ENCODE results near the gene RC3H2. TPM values are rescaled to one million over a fixed set of nuclear protein-coding genes. Genes with fewer than 3 reads are reported as not detected.

Gene RC3H2
- total RNA-seq, 1 donor from 2014 or later: 71.7 TPM

- DNase-seq: peak; percentile 62
- H3K27me3 Mint-ChIP-seq (ENCODE audit: unreplicated experiment): peaks cover 5% of the 10 kb centered on the region
- H3K9me3 Mint-ChIP-seq (ENCODE audit: unreplicated experiment): peaks cover 3% of the 10 kb centered on the region
- peak overlapping the region; percentile 47 for H3K4me3 Mint-ChIP-seq (ENCODE audit: unreplicated experiment)
- H3K4me1 Mint-ChIP-seq (ENCODE audit: low read depth, unreplicated experiment): peaks cover 17% of the 10 kb centered on the region
- peak overlapping the region; percentile 57 for H3K27ac Mint-ChIP-seq (ENCODE audit: unreplicated experiment)
- H3K36me3 Mint-ChIP-seq (ENCODE audit: unreplicated experiment): no peaks in the 10 kb centered on the region
- no peak for TF ChIP-seq CTCF (IDR thresholded peaks at IDR 0.05; ENCODE audit: partially characterized antibody, unreplicated experiment)
Observed at GRCh38 chr9:122821278-122821943, 83.7 kb downstream of the RC3H2 start.

- H3K9me3 Mint-ChIP-seq (ENCODE audit: unreplicated experiment): peaks cover 3% of the 10 kb centered on the region
- no peak overlapping the region for H3K4me3 Mint-ChIP-seq (ENCODE audit: unreplicated experiment)
- peaks cover 5% of the 10 kb centered on the region for H3K27me3 Mint-ChIP-seq (ENCODE audit: unreplicated experiment)
- H3K4me1 Mint-ChIP-seq (ENCODE audit: low read depth, unreplicated experiment): peaks cover 17% of the 10 kb centered on the region
- DNase-seq: no peak
- no peak for TF ChIP-seq CTCF (IDR thresholded peaks at IDR 0.05; ENCODE audit: partially characterized antibody, unreplicated experiment)
- no peaks in the 10 kb centered on the region for H3K36me3 Mint-ChIP-seq (ENCODE audit: unreplicated experiment)
- H3K27ac Mint-ChIP-seq (ENCODE audit: unreplicated experiment): peak overlapping the region; percentile 60
Observed at GRCh38 chr9:122820490-122820845, 84.7 kb downstream of the RC3H2 start.

- no peak for TF ChIP-seq CTCF (IDR thresholded peaks at IDR 0.05; ENCODE audit: partially characterized antibody, unreplicated experiment)
- DNase-seq: no peak
- peaks cover 5% of the 10 kb centered on the region for H3K27me3 Mint-ChIP-seq (ENCODE audit: unreplicated experiment)
- H3K4me1 Mint-ChIP-seq (ENCODE audit: low read depth, unreplicated experiment): peaks cover 17% of the 10 kb centered on the region
- H3K36me3 Mint-ChIP-seq (ENCODE audit: unreplicated experiment): no peaks in the 10 kb centered on the region
- no peak overlapping the region for H3K4me3 Mint-ChIP-seq (ENCODE audit: unreplicated experiment)
- peaks cover 3% of the 10 kb centered on the region for H3K9me3 Mint-ChIP-seq (ENCODE audit: unreplicated experiment)
- peak overlapping the region; percentile 60 for H3K27ac Mint-ChIP-seq (ENCODE audit: unreplicated experiment)
Observed at GRCh38 chr9:122819791-122820489, 85.2 kb downstream of the RC3H2 start.

GRCh38 chr9:122819326-122819725, 85.8 kb downstream of the RC3H2 start:
- DNase-seq: no peak
- Mint-ChIP-seq H3K27me3 (ENCODE audit: unreplicated experiment) (peaks cover 5% of the 10 kb centered on the region), H3K4me1 (ENCODE audit: low read depth, unreplicated experiment) (peaks cover 22% of the 10 kb centered on the region), H3K4me3 (ENCODE audit: unreplicated experiment) (no peak overlapping the region), H3K9me3 (ENCODE audit: unreplicated experiment) (peaks cover 3% of the 10 kb centered on the region), H3K27ac (ENCODE audit: unreplicated experiment) (peak overlapping the region; percentile 38), H3K36me3 (ENCODE audit: unreplicated experiment) (no peaks in the 10 kb centered on the region)
- no peak for TF ChIP-seq CTCF (IDR thresholded peaks at IDR 0.05; ENCODE audit: partially characterized antibody, unreplicated experiment)
